Suprapubic skin (tissue), 3 donors: ENCODE measurements around the gene TSGA10.

Experiments used
- POLR2A ChIP-seq, 2 donors: fragments of 450-650 bp; IDR thresholded peaks; one replicate each; pipeline ENCODE4 v1.6.1; 2017; ENCODE audit warnings: antibody characterized with exemption in 2 of 2, mild to moderate bottlenecking in 2 of 2, moderate library complexity in 2 of 2
- TF ChIP-seq, protein P1 (sequence below), 2 donors: fragments of 200-600 bp in 1 of 2; fragments of 450-650 bp in 1 of 2; sonication (generic) in 1 of 2; IDR thresholded peaks; one replicate each; pipeline ENCODE4 v1.5.1; 2016 to 2019; ENCODE audit warnings: antibody characterized with exemption in 2 of 2, mild to moderate bottlenecking in 1 of 2, moderate library complexity in 1 of 2

DNA sequence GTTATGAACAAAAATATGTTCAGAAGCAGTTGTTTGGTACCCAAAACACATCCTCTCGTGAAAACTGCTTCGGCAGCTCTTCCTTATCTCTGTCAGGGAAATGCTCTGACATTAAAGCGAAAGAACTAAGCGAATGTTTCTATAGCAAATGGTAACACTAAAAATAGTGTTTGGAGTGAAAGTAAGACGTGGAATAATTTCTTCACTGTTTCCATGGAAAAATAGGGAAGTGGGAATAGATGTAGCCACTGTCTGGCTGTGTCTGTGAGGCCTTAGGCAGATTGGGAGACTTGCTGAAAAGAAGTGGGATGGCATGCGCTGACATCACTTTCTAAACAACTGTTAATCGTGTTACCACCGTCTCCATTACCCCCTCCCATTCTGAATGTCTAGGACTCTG is 207.2 kb downstream of the TSGA10 start:
- no peak for TF ChIP-seq POLR2A (IDR thresholded peaks at IDR 0.05)
- TF ChIP-seq, protein P1, sequence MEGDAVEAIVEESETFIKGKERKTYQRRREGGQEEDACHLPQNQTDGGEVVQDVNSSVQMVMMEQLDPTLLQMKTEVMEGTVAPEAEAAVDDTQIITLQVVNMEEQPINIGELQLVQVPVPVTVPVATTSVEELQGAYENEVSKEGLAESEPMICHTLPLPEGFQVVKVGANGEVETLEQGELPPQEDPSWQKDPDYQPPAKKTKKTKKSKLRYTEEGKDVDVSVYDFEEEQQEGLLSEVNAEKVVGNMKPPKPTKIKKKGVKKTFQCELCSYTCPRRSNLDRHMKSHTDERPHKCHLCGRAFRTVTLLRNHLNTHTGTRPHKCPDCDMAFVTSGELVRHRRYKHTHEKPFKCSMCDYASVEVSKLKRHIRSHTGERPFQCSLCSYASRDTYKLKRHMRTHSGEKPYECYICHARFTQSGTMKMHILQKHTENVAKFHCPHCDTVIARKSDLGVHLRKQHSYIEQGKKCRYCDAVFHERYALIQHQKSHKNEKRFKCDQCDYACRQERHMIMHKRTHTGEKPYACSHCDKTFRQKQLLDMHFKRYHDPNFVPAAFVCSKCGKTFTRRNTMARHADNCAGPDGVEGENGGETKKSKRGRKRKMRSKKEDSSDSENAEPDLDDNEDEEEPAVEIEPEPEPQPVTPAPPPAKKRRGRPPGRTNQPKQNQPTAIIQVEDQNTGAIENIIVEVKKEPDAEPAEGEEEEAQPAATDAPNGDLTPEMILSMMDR (IDR thresholded peaks at IDR 0.05): no peak
